HCT116 (cell line): ENCODE measurements around the gene SCFD2. TPM values are rescaled to one million over a fixed set of nuclear protein-coding genes. Genes with fewer than 3 reads are reported as not detected.

Source experiments
- ATAC-seq: fragments of 200-7000 bp; cut with Tn5 transposase; 2 replicates; pipeline ENCODE4 v1.9.1; 2020; ENCODE audit warnings: mild to moderate bottlenecking, moderate library complexity
- BruUV-seq: library from RNA; stranded (reverse); fragments of 400-500 nt; replicated peaks from 2 replicates; lab custom pipeline; 2021; lab: Mats Ljungman, UMichigan
- CTCF ChIA-PET: fragments of 300-600 bp; sonication (Branson Sonifier 250); formaldehyde crosslinking; loops from one replicate; lab custom pipeline; 2021; ENCODE audit warnings: antibody characterized with exemption; lab: Charles Lee
- POLR2A ChIA-PET: fragments of 300-600, 350-600 bp; sonication (Branson Sonifier 250); formaldehyde crosslinking; loops from one replicate; lab custom pipeline; 2021; ENCODE audit warnings: antibody characterized with exemption; lab: Charles Lee
- RAD21 ChIA-PET, 2 experiments: fragments of 300-600 bp; sonication (Branson Sonifier 250); formaldehyde crosslinking; loops; one replicate each; lab custom pipeline; 2023; ENCODE audit warnings: low total read pairs in 2 of 2; ENCODE audit not compliant: uncharacterized antibody in 2 of 2, unreplicated experiment in 2 of 2, low non-redundant PET in 1 of 2; lab: Charles Lee
- DNase-seq: peaks from one replicate; pipeline ENCODE4 v3.0.0-alpha.2; 2010; ENCODE audit warnings: low read depth, low spot score
- H2AFZ ChIP-seq: fragments of 200-600 bp; shearing (Covaris generic), sonication (generic); 2 replicates; pipeline ENCODE4 v1.6.1; 2017; ENCODE audit warnings: low read depth, mixed run types, mixed read lengths, antibody characterized with exemption, low read length; ENCODE audit not compliant: poor library complexity, severe bottlenecking
- H3K27ac ChIP-seq: 2 replicates; pipeline ENCODE4 v1.5.1; 2012; ENCODE audit warnings: low read depth, low read length
- H3K27me3 ChIP-seq: fragments of 200-600 bp; sonication (generic); 2 replicates; pipeline ENCODE4 v1.6.1; 2016; ENCODE audit warnings: mixed run types, low read length, mixed read lengths; ENCODE audit not compliant: insufficient read depth
- H3K36me3 ChIP-seq, 2 experiments: fragments of 200-500 bp in 1 of 2; fragments of 200-600 bp in 1 of 2; sonication (Bioruptor generic) in 1 of 2; sonication (generic) in 1 of 2; 2 replicates each; pipeline versions ENCODE4 v1.5.1 to v1.6.1; 2014 to 2016; ENCODE audit warnings: low read length in 2 of 2, inconsistent platforms in 1 of 2, mixed read lengths in 1 of 2, mixed run types in 1 of 2; ENCODE audit not compliant: insufficient read depth in 2 of 2, control insufficient read depth in 1 of 2
- H3K4me1 ChIP-seq, 2 experiments: fragments of 200-600 bp in 1 of 2; sonication (generic) in 1 of 2; 2 replicates each; pipeline versions ENCODE4 v1.5.1 to v1.6.1; 2012 to 2017; ENCODE audit warnings: low read length in 2 of 2, inconsistent platforms in 1 of 2, mild to moderate bottlenecking in 1 of 2, mixed read lengths in 1 of 2, mixed run types in 1 of 2, moderate library complexity in 1 of 2; ENCODE audit not compliant: insufficient read depth in 2 of 2, control insufficient read depth in 1 of 2
- H3K4me2 ChIP-seq: fragments of 200-600 bp; sonication (generic); 2 replicates; pipeline ENCODE4 v1.6.1; 2017; ENCODE audit warnings: mixed run types, low read length, mixed read lengths
- H3K4me3 ChIP-seq, 2 experiments: fragments of 200-600 bp in 1 of 2; sonication (generic) in 1 of 2; replicated peaks in 1 of 2; 2 replicates each; pipeline ENCODE4 v1.5.1; 2011 to 2016; ENCODE audit warnings: low read length in 2 of 2, control low read depth in 1 of 2, low read depth in 1 of 2, mild to moderate bottlenecking in 1 of 2, mixed read lengths in 1 of 2, mixed run types in 1 of 2
- H3K79me2 ChIP-seq: fragments of 200-600 bp; sonication (generic); 2 replicates; pipeline ENCODE4 v1.6.1; 2017; ENCODE audit warnings: mild to moderate bottlenecking, mixed run types, low read length, moderate library complexity, mixed read lengths; ENCODE audit not compliant: insufficient read depth
- H3K9ac ChIP-seq: fragments of 200-600 bp; sonication (generic); 2 replicates; pipeline ENCODE4 v1.6.1; 2016; ENCODE audit warnings: low read length, mixed read lengths
- H3K9me2 ChIP-seq: fragments of 200-600 bp; sonication (generic), shearing (Covaris generic); 2 replicates; pipeline ENCODE4 v1.6.1; 2017; ENCODE audit warnings: mixed run types, mild to moderate bottlenecking, moderate library complexity; ENCODE audit not compliant: insufficient read depth
- H3K9me3 ChIP-seq, 2 experiments: fragments of 200-500 bp in 1 of 2; fragments of 200-600 bp in 1 of 2; sonication (Bioruptor generic) in 1 of 2; sonication (generic) in 1 of 2; 2 replicates each; pipeline ENCODE4 v1.6.1; 2014 to 2017; ENCODE audit warnings: low read length in 2 of 2, mixed read lengths in 2 of 2, inconsistent platforms in 1 of 2, low read depth in 1 of 2, mild to moderate bottlenecking in 1 of 2, mixed run types in 1 of 2, moderate library complexity in 1 of 2; ENCODE audit not compliant: control insufficient read depth in 1 of 2, insufficient read depth in 1 of 2
- H4K20me1 ChIP-seq: fragments of 200-600 bp; sonication (generic), shearing (Covaris generic); 2 replicates; pipeline ENCODE4 v1.6.1; 2017; ENCODE audit warnings: mixed run types, mild to moderate bottlenecking, moderate library complexity; ENCODE audit not compliant: insufficient read depth
- CEBPB ChIP-seq: IDR thresholded peaks from 2 replicates; pipeline ENCODE4 v1.6.1; 2012; ENCODE audit warnings: low read depth
- ELF1 ChIP-seq: IDR thresholded peaks from 2 replicates; pipeline ENCODE4 v1.6.1; 2012; ENCODE audit warnings: low read depth, borderline replicate concordance
- EZH2 ChIP-seq: fragments of 200-600 bp; sonication (generic); IDR thresholded peaks from 2 replicates; pipeline ENCODE4 v1.6.1; 2017; ENCODE audit warnings: antibody characterized with exemption, mixed run types
- EZH2phosphoT487 ChIP-seq: fragments of 200-600 bp; IDR thresholded peaks from 2 replicates; pipeline ENCODE4 v1.6.1; 2018; ENCODE audit warnings: antibody characterized with exemption, borderline replicate concordance
- FOSL1 ChIP-seq: IDR thresholded peaks from 2 replicates; pipeline ENCODE4 v1.6.1; 2012; ENCODE audit warnings: low read depth
- JUND ChIP-seq: IDR thresholded peaks from 2 replicates; pipeline ENCODE4 v1.6.1; 2012
- MAX ChIP-seq: IDR thresholded peaks from 2 replicates; pipeline ENCODE4 v1.6.1; 2012
- POLR2A ChIP-seq: IDR thresholded peaks from 2 replicates; pipeline ENCODE4 v1.7.0; 2011; ENCODE audit warnings: borderline replicate concordance; ENCODE audit not compliant: insufficient read depth, insufficient read length; ENCODE audit errors: extremely low read depth
- RAD21 ChIP-seq: IDR thresholded peaks from 2 replicates; pipeline ENCODE4 v1.6.1; 2012; ENCODE audit warnings: low read depth, mild to moderate bottlenecking
- SP1 ChIP-seq: IDR thresholded peaks from 2 replicates; pipeline ENCODE4 v1.6.1; 2012; ENCODE audit warnings: low read depth
- SRF ChIP-seq: IDR thresholded peaks from 2 replicates; pipeline ENCODE4 v1.6.1; 2012; ENCODE audit warnings: low read depth
- YY1 ChIP-seq: IDR thresholded peaks from 2 replicates; pipeline ENCODE4 v1.6.1; 2011; ENCODE audit warnings: low read length, low read depth, moderate library complexity, mild to moderate bottlenecking; ENCODE audit not compliant: insufficient replicate concordance; ENCODE audit errors: extremely low read depth
- ZFX ChIP-seq: fragments of 450-650 bp; IDR thresholded peaks from 2 replicates; pipeline ENCODE4 v1.6.1; 2017
- ZNF274 ChIP-seq: fragments of 200-500 bp; sonication (Bioruptor generic); IDR thresholded peaks from 2 replicates; pipeline ENCODE4 v1.6.1; 2014; ENCODE audit warnings: mild to moderate bottlenecking, low read depth, low read length, inconsistent platforms
- intact Hi-C: fragments of 100-400 bp; cut with micrococcal nuclease; formaldehyde crosslinking; loops from 2 replicates; pipeline ENCODE4 v1.10.0; 2022
- total RNA-seq: library from RNA; stranded (reverse); gene quantifications from one replicate; pipeline ENCODE4 v1.2.1, GENCODE V29; 2021; ENCODE audit not compliant: unreplicated experiment
- TF ChIP-seq, protein P1 (sequence below): IDR thresholded peaks from 2 replicates; pipeline ENCODE4 v1.6.1; 2011; ENCODE audit warnings: mild to moderate bottlenecking, low read length, moderate library complexity; ENCODE audit not compliant: insufficient replicate concordance; ENCODE audit errors: extremely low read depth
- TF ChIP-seq, protein P2 (sequence below): IDR thresholded peaks from 2 replicates; pipeline ENCODE4 v1.6.1; 2012

SCFD2 gene
- total RNA-seq, 1 experiment from 2014 or later: 13.6 TPM

GRCh38 chr4:52833941-52834525 is 531.8 kb downstream of the SCFD2 start:
- Histone ChIP-seq H3K9me3 (no peaks in the 10 kb centered on the region), H2AFZ (no peak overlapping the region), H3K4me2 (no peak overlapping the region), H4K20me1 (no peaks in the 10 kb centered on the region; the same call in 1 of the 2 replicates), H3K4me3 (no peak overlapping the region), H3K9me2 (no peaks in the 10 kb centered on the region), H3K27ac (no peak overlapping the region), H3K4me1 (peaks cover 6 to 14% of the 10 kb centered on the region in 2 experiments; a peak in 2 of 4 replicates), H3K79me2 (no peaks in the 10 kb centered on the region), H3K36me3 (no peaks in the 10 kb centered on the region), H3K27me3 (no peaks in the 10 kb centered on the region), H3K9ac (no peak overlapping the region)
- ATAC-seq: no peak
- ChIA-PET RAD21 (no interaction called here), POLR2A (no interaction called here), CTCF (no interaction called here)
- BruUV-seq: no TSS peak
- TF ChIP-seq EZH2phosphoT487 (no peak), YY1 (no peak), FOSL1 (no peak), SRF (no peak), JUND (no peak), POLR2A (no peak), EZH2 (no peak), CEBPB (no peak), MAX (no peak), ELF1 (no peak), RAD21 (no peak), ZFX (no peak), SP1 (no peak), ZNF274 (no peak)
- TF ChIP-seq, protein P1, sequence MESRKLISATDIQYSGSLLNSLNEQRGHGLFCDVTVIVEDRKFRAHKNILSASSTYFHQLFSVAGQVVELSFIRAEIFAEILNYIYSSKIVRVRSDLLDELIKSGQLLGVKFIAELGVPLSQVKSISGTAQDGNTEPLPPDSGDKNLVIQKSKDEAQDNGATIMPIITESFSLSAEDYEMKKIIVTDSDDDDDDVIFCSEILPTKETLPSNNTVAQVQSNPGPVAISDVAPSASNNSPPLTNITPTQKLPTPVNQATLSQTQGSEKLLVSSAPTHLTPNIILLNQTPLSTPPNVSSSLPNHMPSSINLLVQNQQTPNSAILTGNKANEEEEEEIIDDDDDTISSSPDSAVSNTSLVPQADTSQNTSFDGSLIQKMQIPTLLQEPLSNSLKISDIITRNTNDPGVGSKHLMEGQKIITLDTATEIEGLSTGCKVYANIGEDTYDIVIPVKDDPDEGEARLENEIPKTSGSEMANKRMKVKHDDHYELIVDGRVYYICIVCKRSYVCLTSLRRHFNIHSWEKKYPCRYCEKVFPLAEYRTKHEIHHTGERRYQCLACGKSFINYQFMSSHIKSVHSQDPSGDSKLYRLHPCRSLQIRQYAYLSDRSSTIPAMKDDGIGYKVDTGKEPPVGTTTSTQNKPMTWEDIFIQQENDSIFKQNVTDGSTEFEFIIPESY: no peak
- TF ChIP-seq, protein P2, sequence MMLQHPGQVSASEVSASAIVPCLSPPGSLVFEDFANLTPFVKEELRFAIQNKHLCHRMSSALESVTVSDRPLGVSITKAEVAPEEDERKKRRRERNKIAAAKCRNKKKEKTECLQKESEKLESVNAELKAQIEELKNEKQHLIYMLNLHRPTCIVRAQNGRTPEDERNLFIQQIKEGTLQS: no peak
- DNase-seq: no peak
- intact Hi-C loops: no loop called here
